SU-DHL-6 (cell line): ENCODE measurements around the gene EFNA5.
"Not testable (repeated sequence)": the region's sequence is repeated elsewhere in the genome, so short reads cannot be mapped to it uniquely, and the experiment has no call there.

ENCODE experiments used
- H2AFZ ChIP-seq: fragments of 200-600 bp; sonication (generic); 2 replicates; pipeline ENCODE4 v1.6.1; 2014; ENCODE audit warnings: low read depth, mild to moderate bottlenecking, moderate library complexity, mixed read lengths, antibody characterized with exemption, low read length; ENCODE audit not compliant: severe bottlenecking
- H3F3A ChIP-seq: fragments of 200-600 bp; shearing (Covaris generic); 2 replicates; pipeline ENCODE4 v1.6.0; 2016; ENCODE audit warnings: antibody characterized with exemption, mild to moderate bottlenecking; ENCODE audit not compliant: insufficient read depth
- H3K27ac ChIP-seq: fragments of 200-600 bp; sonication (generic); 2 replicates; pipeline ENCODE4 v1.5.1; 2016; ENCODE audit warnings: low read depth, mild to moderate bottlenecking, low read length, moderate library complexity, mixed read lengths
- H3K27me3 ChIP-seq: fragments of 200-600 bp; sonication (generic), shearing (Covaris generic); 2 replicates; pipeline ENCODE4 v1.6.0; 2014; ENCODE audit warnings: mild to moderate bottlenecking, low read length
- H3K36me3 ChIP-seq: fragments of 200-600 bp; sonication (generic); 2 replicates; pipeline ENCODE4 v1.6.1; 2014; ENCODE audit warnings: mild to moderate bottlenecking, low read length, mixed read lengths
- H3K4me2 ChIP-seq: fragments of 300-600, 200-600 bp; shearing (Covaris generic), sonication (generic); 2 replicates; pipeline ENCODE4 v1.6.0; 2014; ENCODE audit warnings: low read length, low read depth, mild to moderate bottlenecking; ENCODE audit not compliant: poor library complexity, severe bottlenecking
- H3K4me3 ChIP-seq: fragments of 200-600 bp; sonication (generic); 2 replicates; pipeline ENCODE4 v1.5.1; 2014; ENCODE audit warnings: antibody characterized with exemption, low read length, mild to moderate bottlenecking, mixed read lengths; ENCODE audit not compliant: insufficient read depth, poor library complexity, severe bottlenecking
- H3K79me2 ChIP-seq: fragments of 200-600 bp; sonication (generic); 2 replicates; pipeline ENCODE4 v1.6.1; 2014; ENCODE audit warnings: mild to moderate bottlenecking, low read length, moderate library complexity; ENCODE audit not compliant: insufficient read depth
- H3K9ac ChIP-seq: fragments of 200-600 bp; sonication (generic); 2 replicates; pipeline ENCODE4 v1.7.0; 2014; ENCODE audit warnings: mild to moderate bottlenecking, low read length
- H3K9me2 ChIP-seq: fragments of 200-600 bp; sonication (generic); replicated peaks from 2 replicates; pipeline ENCODE4 v1.6.1; 2014; ENCODE audit warnings: low read length; ENCODE audit not compliant: insufficient read depth
- H3K9me3 ChIP-seq: fragments of 200-600 bp; sonication (generic); 2 replicates; pipeline ENCODE4 v1.6.1; 2014; ENCODE audit warnings: low read length, mixed read lengths; ENCODE audit not compliant: insufficient read depth
- H4K20me1 ChIP-seq: fragments of 200-600 bp; sonication (generic); 2 replicates; pipeline ENCODE4 v1.6.1; 2014; ENCODE audit warnings: low read depth, mild to moderate bottlenecking, antibody characterized with exemption, low read length, moderate library complexity, mixed read lengths
- CTCF ChIP-seq: fragments of 200-600 bp; sonication (generic); IDR thresholded peaks from one replicate; pipeline ENCODE4 v1.5.1; 2017; ENCODE audit warnings: antibody characterized with exemption, mild to moderate bottlenecking, low read length, moderate library complexity; ENCODE audit not compliant: insufficient read depth, poor library complexity, severe bottlenecking
- EZH2phosphoT487 ChIP-seq: fragments of 200-600 bp; sonication (generic), shearing (Covaris generic); conservative IDR thresholded peaks from 2 replicates; pipeline ENCODE4 v1.6.1; 2018; ENCODE audit warnings: mild to moderate bottlenecking, antibody characterized with exemption, low read length, moderate library complexity, mixed read lengths

Gene EFNA5

GRCh38 chr5:107455111-107455544 lies 215.6 kb downstream of the EFNA5 start:
- no peaks in the 10 kb centered on the region for H3K36me3 ChIP-seq
- H3K79me2 ChIP-seq: no peaks in the 10 kb centered on the region
- no peak overlapping the region for H3K4me3 ChIP-seq
- no peak overlapping the region for H2AFZ ChIP-seq
- H3K9me3 ChIP-seq: no peaks in the 10 kb centered on the region
- H3K27ac ChIP-seq: no peak overlapping the region
- H3K27me3 ChIP-seq: no peaks in the 10 kb centered on the region
- no peak for TF ChIP-seq EZH2phosphoT487
- TF ChIP-seq CTCF: no peak
- H3K9me2 ChIP-seq: no peaks in the 10 kb centered on the region
- H3K4me2 ChIP-seq: no peak overlapping the region
- no peaks in the 10 kb centered on the region for H4K20me1 ChIP-seq
- no peak overlapping the region for H3K9ac ChIP-seq
- H3F3A ChIP-seq: no peaks in the 10 kb centered on the region

GRCh38 chr5:107451827-107452226 lies 218.9 kb downstream of the EFNA5 start:
- H3K36me3 ChIP-seq, H3K27me3 ChIP-seq, H3F3A ChIP-seq, H3K4me2 ChIP-seq, H4K20me1 ChIP-seq, H3K27ac ChIP-seq, H3K4me3 ChIP-seq, H3K79me2 ChIP-seq, H3K9ac ChIP-seq, H2AFZ ChIP-seq, H3K9me2 ChIP-seq, H3K9me3 ChIP-seq: not testable (repeated sequence)

- no peaks in the 10 kb centered on the region for H3K9me2 ChIP-seq
- no peak overlapping the region for H3K27ac ChIP-seq
- no peaks in the 10 kb centered on the region for H4K20me1 ChIP-seq
- H2AFZ ChIP-seq: no peak overlapping the region
- H3K36me3 ChIP-seq: no peaks in the 10 kb centered on the region
- no peaks in the 10 kb centered on the region for H3K79me2 ChIP-seq
- no peaks in the 10 kb centered on the region for H3F3A ChIP-seq
- H3K4me3 ChIP-seq: no peak overlapping the region
- no peak overlapping the region for H3K9ac ChIP-seq
- H3K4me2 ChIP-seq: no peak overlapping the region
- no peak for TF ChIP-seq EZH2phosphoT487
- TF ChIP-seq CTCF: no peak
- no peaks in the 10 kb centered on the region for H3K9me3 ChIP-seq
- no peaks in the 10 kb centered on the region for H3K27me3 ChIP-seq
These were observed 219.7 kb downstream of the EFNA5 start for GRCh38 chr5:107451028-107451427.

GRCh38 chr5:107450531-107450930 lies 220.2 kb downstream of the EFNA5 start:
- H4K20me1 ChIP-seq: no peaks in the 10 kb centered on the region
- H3K27ac ChIP-seq: no peak overlapping the region
- H3K4me2 ChIP-seq: no peak overlapping the region
- no peaks in the 10 kb centered on the region for H3F3A ChIP-seq
- H3K9me2 ChIP-seq: no peaks in the 10 kb centered on the region
- H3K4me3 ChIP-seq: no peak overlapping the region
- no peak for TF ChIP-seq EZH2phosphoT487
- no peak for TF ChIP-seq CTCF
- H3K9ac ChIP-seq: no peak overlapping the region
- H3K9me3 ChIP-seq: no peaks in the 10 kb centered on the region
- H2AFZ ChIP-seq: no peak overlapping the region
- H3K36me3 ChIP-seq: no peaks in the 10 kb centered on the region
- no peaks in the 10 kb centered on the region for H3K79me2 ChIP-seq
- H3K27me3 ChIP-seq: no peaks in the 10 kb centered on the region
